ENCODE measurements around the gene KLF3. TPM values are rescaled to one million over a fixed set of nuclear protein-coding genes. Genes with fewer than 3 reads are reported as not detected.

Gene KLF3
- total RNA-seq, 4 donors from 2014 or later: 46.0 to 73.1 (median 54.7) TPM

DNA sequence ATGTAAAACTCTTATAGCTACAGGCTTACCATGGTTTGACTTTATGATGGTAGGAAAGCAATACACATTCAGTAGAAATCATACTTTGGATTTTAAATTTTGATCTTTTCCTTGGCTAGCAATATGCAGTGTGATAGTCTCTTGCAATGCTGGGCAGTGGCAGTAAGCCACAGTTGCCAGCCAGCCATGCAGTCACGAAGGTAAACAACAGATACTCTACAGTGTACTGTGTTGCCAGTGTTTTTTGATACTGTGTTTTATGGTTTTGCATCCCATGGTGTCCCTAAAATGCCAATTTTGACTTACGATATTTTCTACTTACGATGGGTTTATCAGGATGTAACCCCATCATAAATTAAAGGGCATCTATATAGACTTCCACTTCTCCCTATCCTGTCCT lies 24.8 kb upstream of the KLF3 start:
- TF ChIP-seq CTCF (IDR thresholded peaks at IDR 0.05; ENCODE audit: low read depth): no peak

DNA sequence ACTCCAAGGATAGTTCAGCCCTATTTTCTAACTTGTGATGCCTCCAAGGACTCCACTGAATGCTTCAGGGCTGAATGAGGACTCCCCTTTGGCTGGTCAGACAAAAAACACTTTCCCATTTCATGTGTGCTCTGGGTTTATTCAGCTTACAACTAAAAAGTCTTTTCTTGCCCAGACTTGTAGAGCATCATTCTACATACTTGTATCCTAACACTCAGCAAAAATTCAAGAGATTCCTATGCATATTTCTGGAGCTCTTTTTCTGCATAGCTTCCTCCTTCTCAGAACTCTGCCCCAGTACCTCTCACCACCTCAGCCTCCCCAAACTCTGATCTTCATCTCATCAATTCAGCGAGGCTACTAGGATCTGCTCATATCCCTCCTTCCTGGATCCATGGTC lies 22.2 kb upstream of the KLF3 start:
- no peak for TF ChIP-seq CTCF (IDR thresholded peaks at IDR 0.05; ENCODE audit: low read depth)

GRCh38 chr4:38644201-38644600 lies 19.8 kb upstream of the KLF3 start:
- no peak for TF ChIP-seq CTCF (IDR thresholded peaks at IDR 0.05; ENCODE audit: low read depth)

GRCh38 chr4:38647101-38647819 lies 16.7 kb upstream of the KLF3 start:
- TF ChIP-seq CTCF (IDR thresholded peaks at IDR 0.05; ENCODE audit: low read depth): no peak

- no peak for TF ChIP-seq CTCF (IDR thresholded peaks at IDR 0.05; ENCODE audit: low read depth)
Measured at GRCh38 chr4:38650133-38650532, 13.9 kb upstream of the KLF3 start.

DNA sequence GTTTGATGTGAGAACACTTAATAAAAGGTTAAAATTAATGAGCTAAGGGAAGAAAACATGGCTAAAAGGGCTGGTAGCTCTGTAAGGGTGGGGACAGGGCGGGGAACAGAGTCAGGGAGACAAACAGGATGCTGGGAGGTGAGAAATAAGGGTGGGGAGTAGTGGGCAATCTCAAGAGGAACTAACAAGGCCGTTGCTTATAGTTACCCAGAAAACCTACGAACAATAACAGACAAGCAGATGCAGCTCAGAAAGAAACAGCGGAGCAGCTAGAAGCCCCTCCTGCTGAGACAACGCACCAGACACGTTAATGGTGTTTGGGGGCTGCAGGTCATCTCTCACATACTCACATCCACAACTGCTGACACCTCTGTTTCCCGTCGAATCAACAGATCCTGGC lies 9.7 kb upstream of the KLF3 start:
- no peak for TF ChIP-seq CTCF (IDR thresholded peaks at IDR 0.05; ENCODE audit: low read depth)

- no peak for TF ChIP-seq CTCF (IDR thresholded peaks at IDR 0.05; ENCODE audit: low read depth)
Measured at GRCh38 chr4:38656111-38656510, 7.9 kb upstream of the KLF3 start.
